GM04503 (cell line): ENCODE measurements around the gene RIOX2.
"Not testable (repeated sequence)": the region's sequence is repeated elsewhere in the genome, so short reads cannot be mapped to it uniquely, and the experiment has no call there.

Experiments used
- DNase-seq: peaks from one replicate; pipeline ENCODE4 v3.0.0-alpha.2; 2012; ENCODE audit warnings: low read depth

The RIOX2 gene

GRCh38 chr3:97971679-97972567, at the start of gene RIOX2:
Gene RIOX2, minus strand, starts transcription at chr3:97972431. Its CDS starts 4,838 bp downstream, at chr3:97967593.
- peak; percentile 22 for DNase-seq

- DNase-seq, result no peak
Measured at GRCh38 chr3:98020412-98020811, 48.2 kb upstream of the RIOX2 start.

- DNase-seq, result no peak
Measured at GRCh38 chr3:98018301-98018700, 46.1 kb upstream of the RIOX2 start.

GRCh38 chr3:98014268-98014585, 42.0 kb upstream of the RIOX2 start:
- no peak for DNase-seq

GRCh38 chr3:98013411-98014267, 41.4 kb upstream of the RIOX2 start:
- no peak for DNase-seq

- DNase-seq, result no peak
Measured at GRCh38 chr3:98012979-98013378, 40.7 kb upstream of the RIOX2 start.

- not testable (repeated sequence) for DNase-seq
Measured at GRCh38 chr3:98010883-98011449, 38.7 kb upstream of the RIOX2 start.

- no peak for DNase-seq
Measured at GRCh38 chr3:98010194-98010882, 38.1 kb upstream of the RIOX2 start.

GRCh38 chr3:98008855-98009254, 36.6 kb upstream of the RIOX2 start:
- no peak for DNase-seq

- no peak for DNase-seq
Measured at GRCh38 chr3:98005438-98005837, 33.2 kb upstream of the RIOX2 start.

- DNase-seq, result no peak
Measured at GRCh38 chr3:98004721-98005120, 32.5 kb upstream of the RIOX2 start.

- DNase-seq, result no peak
Measured at GRCh38 chr3:98003306-98003969, 31.2 kb upstream of the RIOX2 start.

GRCh38 chr3:98002717-98003116, 30.5 kb upstream of the RIOX2 start:
- DNase-seq, result no peak

GRCh38 chr3:97999994-98000393, 27.8 kb upstream of the RIOX2 start:
- no peak for DNase-seq

- DNase-seq, result no peak
Measured at GRCh38 chr3:97999103-97999502, 26.9 kb upstream of the RIOX2 start.

- no peak for DNase-seq
Measured at GRCh38 chr3:97996988-97997387, 24.8 kb upstream of the RIOX2 start.

- no peak for DNase-seq
Measured at GRCh38 chr3:97994328-97994945, 22.2 kb upstream of the RIOX2 start.

- DNase-seq, result no peak
Measured at GRCh38 chr3:97993526-97993925, 21.3 kb upstream of the RIOX2 start.

- DNase-seq, result no peak
Measured at GRCh38 chr3:97992547-97993173, 20.4 kb upstream of the RIOX2 start.

- DNase-seq, result no peak
Measured at GRCh38 chr3:97991293-97991682, 19.1 kb upstream of the RIOX2 start.
